Stimulated activated CD4-positive, alpha-beta T cell treated with anti-CD3 and anti-CD28 coated beads, Interleukin-2, amount 100 ng/mL, for 4 hours (primary cell): ENCODE measurements around the gene CYB561D2.

Experiments used
- DNase-seq: peaks from one replicate; pipeline ENCODE4 v3.0.0-alpha.2; 2020; ENCODE audit warnings: low read depth

Gene CYB561D2

GRCh38 chr3:50341996-50342650 is 8.5 kb upstream of the CYB561D2 start:
- DNase-seq = no peak

- DNase-seq = no peak
Measured at GRCh38 chr3:50342813-50343633, 7.6 kb upstream of the CYB561D2 start.

- no peak for DNase-seq
Measured at GRCh38 chr3:50345008-50345407, 5.7 kb upstream of the CYB561D2 start.

- DNase-seq = peak; percentile 53
Measured at GRCh38 chr3:50345586-50346234, 5.0 kb upstream of the CYB561D2 start, which contains the start of gene ZMYND10. Gene ZMYND10 (minus strand): TSS chr3:50345732. CDS start chr3:50345579, 153 bp downstream.

GRCh38 chr3:50347187-50347813 is 3.4 kb upstream of the CYB561D2 start:
- DNase-seq = peak; percentile 62

GRCh38 chr3:50350213-50350526 is 492 bp upstream of the CYB561D2 start:
- DNase-seq = no peak

- no peak for DNase-seq
Measured at GRCh38 chr3:50351323-50351697, 648 bp downstream of the CYB561D2 start.

GRCh38 chr3:50352781-50353180 is 2.1 kb downstream of the CYB561D2 start:
- no peak for DNase-seq

GRCh38 chr3:50353245-50354004 is 2.8 kb downstream of the CYB561D2 start:
- DNase-seq = no peak

GRCh38 chr3:50354186-50354764 is 3.6 kb downstream of the CYB561D2 start:
- DNase-seq = no peak

- no peak for DNase-seq
Measured at GRCh38 chr3:50354850-50355249, 4.2 kb downstream of the CYB561D2 start.

- DNase-seq = no peak
Measured at GRCh38 chr3:50355829-50356552, 5.3 kb downstream of the CYB561D2 start.

GRCh38 chr3:50356553-50356952 is 5.9 kb downstream of the CYB561D2 start:
- DNase-seq = no peak

- no peak for DNase-seq
Measured at GRCh38 chr3:50357481-50357880, 6.8 kb downstream of the CYB561D2 start.

- DNase-seq = no peak
Measured at GRCh38 chr3:50358355-50358910, 7.8 kb downstream of the CYB561D2 start.

- DNase-seq = peak; percentile 95
Measured at GRCh38 chr3:50358911-50359759, 8.5 kb downstream of the CYB561D2 start, which contains the start of gene TMEM115. Gene TMEM115 (minus strand): TSS chr3:50359521. CDS start chr3:50359063, 458 bp downstream.

- no peak for DNase-seq
Measured at GRCh38 chr3:50359760-50360110, 9.1 kb downstream of the CYB561D2 start.

GRCh38 chr3:50364573-50365079 is 14.0 kb downstream of the CYB561D2 start:
- DNase-seq = no peak
